Suprapubic skin (tissue), 4 donors: ENCODE results near the gene C22orf15. TPM values are rescaled to one million over a fixed set of nuclear protein-coding genes. Genes with fewer than 3 reads are reported as not detected.

ENCODE experiments used
- DNase-seq, 2 donors: peaks; one replicate each; pipeline ENCODE4 v3.0.0-alpha.2; 2019; ENCODE audit warnings: low spot score in 2 of 2
- H3K27ac ChIP-seq: fragments of 200-600 bp; sonication (generic); one replicate; pipeline ENCODE4 v1.5.1; 2019
- H3K27me3 ChIP-seq: fragments of 200-600 bp; sonication (generic); one replicate; pipeline ENCODE4 v1.5.1; 2019
- H3K36me3 ChIP-seq: fragments of 200-600 bp; sonication (generic); one replicate; pipeline ENCODE4 v1.5.1; 2019
- H3K4me1 ChIP-seq: fragments of 200-600 bp; sonication (generic); one replicate; pipeline ENCODE4 v1.5.1; 2019
- H3K4me3 ChIP-seq: fragments of 200-600 bp; sonication (generic); one replicate; pipeline ENCODE4 v1.5.1; 2019; ENCODE audit warnings: mild to moderate bottlenecking
- H3K9me3 ChIP-seq: fragments of 200-600 bp; sonication (generic); one replicate; pipeline ENCODE4 v1.5.1; 2019
- CTCF ChIP-seq, 2 donors: fragments of 200-600 bp in 1 of 2; fragments of 450-650 bp in 1 of 2; sonication (generic) in 1 of 2; IDR thresholded peaks; one replicate each; pipeline ENCODE4 v1.5.1; 2016 to 2019; ENCODE audit warnings: antibody characterized with exemption in 2 of 2, mild to moderate bottlenecking in 1 of 2, moderate library complexity in 1 of 2
- EP300 ChIP-seq: sonication (generic); formaldehyde crosslinking; IDR thresholded peaks from one replicate; pipeline ENCODE4 v1.6.1; 2017; ENCODE audit warnings: antibody characterized with exemption
- POLR2A ChIP-seq, 2 donors: fragments of 450-650 bp; IDR thresholded peaks; one replicate each; pipeline ENCODE4 v1.6.1; 2017; ENCODE audit warnings: antibody characterized with exemption in 2 of 2, mild to moderate bottlenecking in 2 of 2, moderate library complexity in 2 of 2
- POLR2AphosphoS5 ChIP-seq, 3 donors: sonication (generic); formaldehyde crosslinking; IDR thresholded peaks; one replicate each; pipeline ENCODE4 v1.6.1; 2017; ENCODE audit warnings: antibody characterized with exemption in 3 of 3
- WGBS: methylation state at CpG from one replicate; pipeline ENCODE4 v1.1.5; 2018; 5-methylcytosine and 5-hydroxymethylcytosine counted together
- total RNA-seq, 4 donors: library from RNA; depleted of rRNA; stranded (reverse); fragments of >200 nt; gene quantifications; one replicate each; pipeline ENCODE4 v1.1.0, GENCODE V29; 2016

The C22orf15 gene
- total RNA-seq, 4 donors from 2014 or later, result not detected

GRCh38 chr22:23772315-23772648, 9.5 kb downstream of the C22orf15 start:
- TF ChIP-seq CTCF (IDR thresholded peaks at IDR 0.05) (no peak), POLR2A (IDR thresholded peaks at IDR 0.05) (no peak), EP300 (no peak), POLR2AphosphoS5 (IDR thresholded peaks at IDR 0.05) (no peak)
- no peaks in the 10 kb centered on the region for H3K27me3 ChIP-seq
- DNase-seq, result no peak
- H3K4me1 ChIP-seq, result peaks cover 54% of the 10 kb centered on the region
- H3K9me3 ChIP-seq, result no peaks in the 10 kb centered on the region
- H3K27ac ChIP-seq, result no peak overlapping the region
- H3K36me3 ChIP-seq, result no peaks in the 10 kb centered on the region
- H3K4me3 ChIP-seq, result peak overlapping the region; percentile 56
- 8% methylated on average over 4 of the region's 6 CpGs for WGBS

GRCh38 chr22:23772649-23773473, 10.1 kb downstream of the C22orf15 start, which contains the start of gene MMP11:
Gene MMP11, plus strand, starts transcription at chr22:23772849. Its CDS starts 22 bp downstream, at chr22:23772871.
- Histone ChIP-seq H3K27me3 (no peaks in the 10 kb centered on the region), H3K9me3 (no peaks in the 10 kb centered on the region), H3K36me3 (no peaks in the 10 kb centered on the region), H3K4me1 (peaks cover 49% of the 10 kb centered on the region), H3K27ac (no peak within 1 kb of the TSS), H3K4me3 (peak within 1 kb of the TSS; percentile 56)
- TF ChIP-seq POLR2AphosphoS5 (IDR thresholded peaks at IDR 0.05), result no peak
- peak in 1 of 2 donors; percentile 77 for DNase-seq
- WGBS, result 30% methylated on average over 7 of the region's 79 CpGs

- H3K9me3 ChIP-seq, result no peaks in the 10 kb centered on the region
- H3K27me3 ChIP-seq, result no peaks in the 10 kb centered on the region
- TF ChIP-seq CTCF (IDR thresholded peaks at IDR 0.05) (no peak), POLR2AphosphoS5 (IDR thresholded peaks at IDR 0.05) (no peak), POLR2A (IDR thresholded peaks at IDR 0.05) (no peak), EP300 (no peak)
- H3K4me3 ChIP-seq, result peak overlapping the region; percentile 56
- no peaks in the 10 kb centered on the region for H3K36me3 ChIP-seq
- 51% methylated on average over 7 of the region's 7 CpGs for WGBS
- no peak for DNase-seq
- peaks cover 43% of the 10 kb centered on the region for H3K4me1 ChIP-seq
- no peak overlapping the region for H3K27ac ChIP-seq
Observed at GRCh38 chr22:23773483-23774113, 10.8 kb downstream of the C22orf15 start.

- no peak for DNase-seq
- no peaks in the 10 kb centered on the region for H3K36me3 ChIP-seq
- 70% methylated on average over 11 of the region's 12 CpGs for WGBS
- H3K4me1 ChIP-seq, result peaks cover 40% of the 10 kb centered on the region
- no peak overlapping the region for H3K27ac ChIP-seq
- no peak overlapping the region for H3K4me3 ChIP-seq
- H3K9me3 ChIP-seq, result no peaks in the 10 kb centered on the region
- no peak for TF ChIP-seq CTCF (IDR thresholded peaks at IDR 0.05)
- no peaks in the 10 kb centered on the region for H3K27me3 ChIP-seq
Observed at GRCh38 chr22:23774114-23774921, 11.5 kb downstream of the C22orf15 start.

- Histone ChIP-seq H3K4me3 (no peak overlapping the region), H3K36me3 (no peaks in the 10 kb centered on the region), H3K27ac (no peak overlapping the region), H3K9me3 (no peaks in the 10 kb centered on the region), H3K4me1 (peaks cover 40% of the 10 kb centered on the region), H3K27me3 (no peaks in the 10 kb centered on the region)
- no peak for TF ChIP-seq POLR2A (IDR thresholded peaks at IDR 0.05)
- no peak for TF ChIP-seq CTCF (IDR thresholded peaks at IDR 0.05)
- no peak for TF ChIP-seq EP300
- TF ChIP-seq POLR2AphosphoS5 (IDR thresholded peaks at IDR 0.05), result no peak
- DNase-seq, result no peak
- WGBS, result 74% methylated on average over 2 of the region's 2 CpGs
Observed at GRCh38 chr22:23774922-23775436, 12.2 kb downstream of the C22orf15 start.
